ENCODE data around the gene HDAC9. TPM values are rescaled to one million over a fixed set of nuclear protein-coding genes. Genes with fewer than 3 reads are reported as not detected.

The HDAC9 gene
- total RNA-seq, 2 donors from 2014 or later: 1.5 to 4.0 TPM

DNA sequence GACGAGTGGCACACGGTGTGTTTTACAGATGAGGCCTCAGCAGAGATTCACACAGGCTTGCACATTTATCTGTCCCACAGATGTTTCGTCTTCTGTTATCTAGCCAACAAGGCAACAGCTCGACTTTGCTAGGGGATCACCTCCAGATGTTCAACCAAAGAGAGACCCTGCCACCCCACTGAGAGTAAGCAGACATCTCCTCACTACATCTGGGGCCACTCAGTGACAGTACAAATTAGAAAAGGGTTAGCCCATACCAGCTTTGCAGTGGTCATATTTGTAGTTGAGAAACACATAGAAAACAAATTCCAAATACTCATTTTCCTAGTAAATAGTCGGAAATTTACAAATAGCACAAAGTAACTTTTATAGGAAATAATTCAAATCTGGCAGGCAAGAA is 164.2 kb downstream of the HDAC9 start:
- no peaks in the 10 kb centered on the region for H3K27me3 ChIP-seq (ENCODE audit: control insufficient read depth, insufficient read depth, low read length, poor library complexity, severe bottlenecking)
- H3K36me3 Mint-ChIP-seq (ENCODE audit: low read depth): no peaks in the 10 kb centered on the region
- no peak overlapping the region for H3K4me3 ChIP-seq (ENCODE audit: low read length)
- H3K4me1 ChIP-seq (ENCODE audit: control insufficient read depth, insufficient read depth, low read length): no peaks in the 10 kb centered on the region
- no peaks in the 10 kb centered on the region for H3K4me1 Mint-ChIP-seq
- H3K27ac ChIP-seq (ENCODE audit: low read depth, low read length): no peak overlapping the region
- no peaks in the 10 kb centered on the region for H3K36me3 ChIP-seq (ENCODE audit: control insufficient read depth, insufficient read depth, low read length)
- no peak overlapping the region for H3K9ac ChIP-seq (ENCODE audit: extremely low read depth, low read length, poor library complexity, severe bottlenecking)
- H3K9me3 Mint-ChIP-seq: no peaks in the 10 kb centered on the region
- no peaks in the 10 kb centered on the region for H3K9me3 ChIP-seq (ENCODE audit: control insufficient read depth, low read length)
- TF ChIP-seq, protein P1, sequence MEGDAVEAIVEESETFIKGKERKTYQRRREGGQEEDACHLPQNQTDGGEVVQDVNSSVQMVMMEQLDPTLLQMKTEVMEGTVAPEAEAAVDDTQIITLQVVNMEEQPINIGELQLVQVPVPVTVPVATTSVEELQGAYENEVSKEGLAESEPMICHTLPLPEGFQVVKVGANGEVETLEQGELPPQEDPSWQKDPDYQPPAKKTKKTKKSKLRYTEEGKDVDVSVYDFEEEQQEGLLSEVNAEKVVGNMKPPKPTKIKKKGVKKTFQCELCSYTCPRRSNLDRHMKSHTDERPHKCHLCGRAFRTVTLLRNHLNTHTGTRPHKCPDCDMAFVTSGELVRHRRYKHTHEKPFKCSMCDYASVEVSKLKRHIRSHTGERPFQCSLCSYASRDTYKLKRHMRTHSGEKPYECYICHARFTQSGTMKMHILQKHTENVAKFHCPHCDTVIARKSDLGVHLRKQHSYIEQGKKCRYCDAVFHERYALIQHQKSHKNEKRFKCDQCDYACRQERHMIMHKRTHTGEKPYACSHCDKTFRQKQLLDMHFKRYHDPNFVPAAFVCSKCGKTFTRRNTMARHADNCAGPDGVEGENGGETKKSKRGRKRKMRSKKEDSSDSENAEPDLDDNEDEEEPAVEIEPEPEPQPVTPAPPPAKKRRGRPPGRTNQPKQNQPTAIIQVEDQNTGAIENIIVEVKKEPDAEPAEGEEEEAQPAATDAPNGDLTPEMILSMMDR (conservative IDR thresholded peaks at IDR 0.05): no peak
- 86 to 92% methylated on average over 3 to 5 of the region's 5 CpGs for WGBS, 2 experiments (ENCODE audit: insufficient coverage in 1 of 2, insufficient read length in 1 of 2)
- no peak overlapping the region for H3K27ac Mint-ChIP-seq
- DNase-seq: no peak
- H3K4me3 Mint-ChIP-seq: no peak overlapping the region
- no peaks in the 10 kb centered on the region for H3K27me3 Mint-ChIP-seq (ENCODE audit: insufficient read depth)

DNA sequence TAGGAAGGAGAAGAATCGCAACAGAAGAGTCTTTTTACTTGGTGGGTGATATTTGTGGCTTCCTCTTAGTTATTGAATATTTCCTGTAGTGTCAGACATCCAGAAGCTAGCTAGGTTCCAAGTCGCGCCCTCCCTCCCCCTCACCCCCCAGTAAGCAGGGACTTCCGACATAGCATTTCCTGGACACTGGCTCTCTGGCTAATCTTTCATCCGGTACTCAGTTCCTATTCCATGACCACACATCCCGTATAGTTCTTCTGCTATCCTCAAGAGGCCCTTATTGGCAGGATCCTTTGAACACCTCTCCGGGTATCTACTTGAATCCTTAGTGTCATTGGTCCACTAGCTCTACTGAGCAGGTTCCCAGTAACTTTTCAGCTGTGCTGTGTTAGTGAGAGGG is 167.8 kb downstream of the HDAC9 start:
- Histone ChIP-seq H3K36me3 (ENCODE audit: control insufficient read depth, insufficient read depth, low read length) (no peaks in the 10 kb centered on the region), H3K4me3 (ENCODE audit: low read length) (no peak overlapping the region), H3K9me3 (ENCODE audit: control insufficient read depth, low read length) (no peaks in the 10 kb centered on the region), H3K27me3 (ENCODE audit: control insufficient read depth, insufficient read depth, low read length, poor library complexity, severe bottlenecking) (no peaks in the 10 kb centered on the region), H3K27ac (ENCODE audit: low read depth, low read length) (no peak overlapping the region), H3K9ac (ENCODE audit: extremely low read depth, low read length, poor library complexity, severe bottlenecking) (no peak overlapping the region), H3K4me1 (ENCODE audit: control insufficient read depth, insufficient read depth, low read length) (no peaks in the 10 kb centered on the region)
- WGBS, 2 experiments (ENCODE audit: insufficient coverage in 1 of 2, insufficient read length in 1 of 2): 96 to 100% methylated on average over 1 to 7 of the region's 7 CpGs
- Mint-ChIP-seq H3K36me3 (ENCODE audit: low read depth) (no peaks in the 10 kb centered on the region), H3K27me3 (ENCODE audit: insufficient read depth) (no peaks in the 10 kb centered on the region), H3K9me3 (no peaks in the 10 kb centered on the region), H3K27ac (no peak overlapping the region), H3K4me1 (no peaks in the 10 kb centered on the region), H3K4me3 (no peak overlapping the region)
- TF ChIP-seq, protein P1 (conservative IDR thresholded peaks at IDR 0.05): no peak
- DNase-seq: no peak

GRCh38 chr7:18666107-18666728 is 170.7 kb downstream of the HDAC9 start:
- no peaks in the 10 kb centered on the region for H3K27me3 ChIP-seq (ENCODE audit: control insufficient read depth, insufficient read depth, low read length, poor library complexity, severe bottlenecking)
- H3K36me3 ChIP-seq (ENCODE audit: control insufficient read depth, insufficient read depth, low read length): no peaks in the 10 kb centered on the region
- no peaks in the 10 kb centered on the region for H3K9me3 Mint-ChIP-seq
- no peak overlapping the region for H3K4me3 Mint-ChIP-seq
- no peaks in the 10 kb centered on the region for H3K36me3 Mint-ChIP-seq (ENCODE audit: low read depth)
- TF ChIP-seq, protein P1 (conservative IDR thresholded peaks at IDR 0.05): peak; percentile 99
- DNase-seq: peak; percentile 93
- H3K27me3 Mint-ChIP-seq (ENCODE audit: insufficient read depth): no peaks in the 10 kb centered on the region
- H3K4me1 Mint-ChIP-seq: no peaks in the 10 kb centered on the region
- no peak overlapping the region for H3K9ac ChIP-seq (ENCODE audit: extremely low read depth, low read length, poor library complexity, severe bottlenecking)
- no peaks in the 10 kb centered on the region for H3K9me3 ChIP-seq (ENCODE audit: control insufficient read depth, low read length)
- WGBS, 2 experiments (ENCODE audit: insufficient coverage in 1 of 2, insufficient read length in 1 of 2): 6 to 15% methylated on average over 4 of the region's 4 CpGs
- no peak overlapping the region for H3K27ac ChIP-seq (ENCODE audit: low read depth, low read length)
- no peaks in the 10 kb centered on the region for H3K4me1 ChIP-seq (ENCODE audit: control insufficient read depth, insufficient read depth, low read length)
- H3K27ac Mint-ChIP-seq: no peak overlapping the region
- H3K4me3 ChIP-seq (ENCODE audit: low read length): no peak overlapping the region
